Mesangial cell (primary cell): Measurements from ENCODE around the gene ANKRD36. TPM values are rescaled to one million over a fixed set of nuclear protein-coding genes. Genes with fewer than 3 reads are reported as not detected.

Experiments
- total RNA-seq: library from RNA; depleted of rRNA; stranded (reverse); fragments of >200 nt; gene quantifications from 2 replicates; pipeline ENCODE4 v1.2.3, GENCODE V29; 2015

Gene ANKRD36
- total RNA-seq, result 5.7 and 11.1 TPM in 2 replicates

GRCh38 chr2:97113050-97113881, at the start of gene ANKRD36:
Gene ANKRD36, plus strand, starts transcription at chr2:97113153. Its CDS starts 587 bp downstream, at chr2:97113740.

GRCh38 chr2:97094772-97095611, 18.0 kb upstream of the ANKRD36 start, which contains the start of gene FAHD2B:
Gene FAHD2B, minus strand, starts transcription at chr2:97094882. Its CDS starts 3,176 bp downstream, at chr2:97091706.

Other genes starting within 250 kb of the ANKRD36 start
- gene SEMA4C, start 243.1 kb upstream of the ANKRD36 start, total RNA-seq, result 24.6 and 50.6 TPM in 2 replicates
- gene FAM178B, start 126.6 kb upstream of the ANKRD36 start, total RNA-seq, result not detected in 2 replicates
- gene FAHD2B, start 18.3 kb upstream of the ANKRD36 start, total RNA-seq, result 6.2 and 16.6 TPM in 2 replicates